GM13976 (cell line): ENCODE measurements around the gene IMMP1L.
"Not testable (repeated sequence)": the region's sequence is repeated elsewhere in the genome, so short reads cannot be mapped to it uniquely, and the experiment has no call there.

Experiments used
- DNase-seq: peaks from one replicate; pipeline ENCODE4 v3.0.0; 2012; ENCODE audit warnings: low spot score
- CTCF ChIP-seq: IDR thresholded peaks from 2 replicates; pipeline ENCODE4 v1.5.1; 2012; ENCODE audit warnings: borderline replicate concordance, mild to moderate bottlenecking; ENCODE audit not compliant: insufficient read depth; ENCODE audit errors: extremely low read depth, missing control alignments, control extremely low read depth
- in situ Hi-C: fragments of 300-500 bp; cut with MboI; formaldehyde crosslinking; loops from one replicate; pipeline ENCODE4 v1.12.0; 2022; ENCODE audit warnings: low sequenced_read_pairs, mixed read lengths, inconsistent platforms; ENCODE audit not compliant: unreplicated experiment

IMMP1L gene

GRCh38 chr11:31499576-31500178, 9.7 kb downstream of the IMMP1L start:
- in situ Hi-C loops = loop anchor here (25.0 kb wide), 1 partner anchor 463 kb away; no protein-coding TSS in a partner anchor
- no peak for TF ChIP-seq CTCF
- DNase-seq = no peak

GRCh38 chr11:31493762-31494161, 15.7 kb downstream of the IMMP1L start:
- in situ Hi-C loops = loop anchor here (25.0 kb wide), 1 partner anchor 469 kb away; no protein-coding TSS in a partner anchor
- DNase-seq = not testable (repeated sequence)

- no peak for DNase-seq
- TF ChIP-seq CTCF = no peak
- in situ Hi-C loops = loop anchor here (25.0 kb wide), 1 partner anchor 469 kb away; no protein-coding TSS in a partner anchor
These were observed 16.2 kb downstream of the IMMP1L start for GRCh38 chr11:31493235-31493634.

- in situ Hi-C loops = loop anchor here (25.0 kb wide), 1 partner anchor 470 kb away; no protein-coding TSS in a partner anchor
- no peak for DNase-seq
- TF ChIP-seq CTCF = no peak
These were observed 17.0 kb downstream of the IMMP1L start for GRCh38 chr11:31492320-31492913.

- no peak for DNase-seq
- no peak for TF ChIP-seq CTCF
- in situ Hi-C loops = loop anchor here (25.0 kb wide), 1 partner anchor 474 kb away; no protein-coding TSS in a partner anchor
These were observed 21.6 kb downstream of the IMMP1L start for GRCh38 chr11:31487848-31488247.

GRCh38 chr11:31484497-31484896, 24.9 kb downstream of the IMMP1L start:
- no peak for TF ChIP-seq CTCF
- no peak for DNase-seq
- in situ Hi-C loops = loop anchor here (25.0 kb wide), 1 partner anchor 478 kb away; no protein-coding TSS in a partner anchor

- no peak for TF ChIP-seq CTCF
- in situ Hi-C loops = loop anchor here (25.0 kb wide), 1 partner anchor 481 kb away; no protein-coding TSS in a partner anchor
- DNase-seq = no peak
These were observed 28.5 kb downstream of the IMMP1L start for GRCh38 chr11:31480930-31481329.
